SKM-1 treated with dmso at 0.1 percent for 144 hours (cell line): ENCODE data around the gene DLG5.
A peak's percentile ranks its signal among the peaks of the same experiment; 100 is the strongest.

ENCODE experiments used
- DNase-seq: peaks from one replicate; lab custom pipeline; 2025; ENCODE audit not compliant: unreplicated experiment; lab: John Stamatoyannopoulos, UW

Gene DLG5

GRCh38 chr10:77944519-77944918 lies 18.0 kb upstream of the DLG5 start:
- peak; percentile 86 for DNase-seq

GRCh38 chr10:77943121-77943901 lies 16.8 kb upstream of the DLG5 start:
- DNase-seq: peak; percentile 28

- no peak for DNase-seq
Measured at GRCh38 chr10:77941790-77942189, 15.2 kb upstream of the DLG5 start.

- no peak for DNase-seq
Measured at GRCh38 chr10:77940627-77941026, 14.1 kb upstream of the DLG5 start.

- no peak for DNase-seq
Measured at GRCh38 chr10:77940225-77940624, 13.7 kb upstream of the DLG5 start.

- DNase-seq: peak; percentile 36
Measured at GRCh38 chr10:77939561-77940001, 13.0 kb upstream of the DLG5 start.

- peak; percentile 32 for DNase-seq
Measured at GRCh38 chr10:77936697-77937567, 10.4 kb upstream of the DLG5 start.

- no peak for DNase-seq
Measured at GRCh38 chr10:77932016-77932715, 5.6 kb upstream of the DLG5 start.

- DNase-seq: no peak
Measured at GRCh38 chr10:77927402-77928246, 1.1 kb upstream of the DLG5 start.

- no peak for DNase-seq
Measured at GRCh38 chr10:77925795-77926565, 575 bp downstream of the DLG5 start.

GRCh38 chr10:77925410-77925794 lies 1.2 kb downstream of the DLG5 start:
- no peak for DNase-seq

GRCh38 chr10:77922566-77923179 lies 3.9 kb downstream of the DLG5 start:
- DNase-seq: no peak

GRCh38 chr10:77922055-77922454 lies 4.5 kb downstream of the DLG5 start:
- DNase-seq: no peak

GRCh38 chr10:77921395-77921794 lies 5.2 kb downstream of the DLG5 start:
- no peak for DNase-seq

GRCh38 chr10:77920495-77920894 lies 6.1 kb downstream of the DLG5 start:
- no peak for DNase-seq

GRCh38 chr10:77919713-77920108 lies 6.8 kb downstream of the DLG5 start:
- no peak for DNase-seq

- no peak for DNase-seq
Measured at GRCh38 chr10:77915319-77916105, 11.0 kb downstream of the DLG5 start.

GRCh38 chr10:77913090-77913489 lies 13.5 kb downstream of the DLG5 start:
- DNase-seq: no peak

GRCh38 chr10:77912576-77912975 lies 14.0 kb downstream of the DLG5 start:
- DNase-seq: no peak
